SH-SY5Y (cell line): Measurements from ENCODE around the gene RUNDC3A.

Experiments
- GATA2 ChIP-seq: IDR thresholded peaks from 2 replicates; pipeline ENCODE4 v1.6.1; 2011; ENCODE audit warnings: mild to moderate bottlenecking, low read depth, low read length
- GATA3 ChIP-seq: IDR thresholded peaks from 2 replicates; pipeline ENCODE4 v1.6.1; 2011; ENCODE audit warnings: low read depth, mild to moderate bottlenecking, low read length, moderate library complexity

- no peak for TF ChIP-seq GATA3
- no peak for TF ChIP-seq GATA2
Measured at GRCh38 chr17:44360826-44361225, 52.4 kb downstream of the RUNDC3A start.
